Uterus (tissue), 2 donors: ENCODE results near the gene PTPRM.

Source experiments
- CTCF ChIP-seq, 4 experiments: fragments of 200-600 bp in 2 of 4; fragments of 450-650 bp in 2 of 4; sonication (generic) in 2 of 4; IDR thresholded peaks; one replicate each; pipeline ENCODE4 v1.5.1; 2016 to 2019; ENCODE audit warnings: antibody characterized with exemption in 4 of 4, mild to moderate bottlenecking in 2 of 4, moderate library complexity in 1 of 4
- POLR2A ChIP-seq, 2 donors: fragments of 450-650 bp; IDR thresholded peaks; one replicate each; pipeline ENCODE4 v1.6.1; 2016; ENCODE audit warnings: antibody characterized with exemption in 2 of 2, mild to moderate bottlenecking in 1 of 2, moderate library complexity in 1 of 2

GRCh38 chr18:8426401-8426800 is 859.3 kb downstream of the PTPRM start:
- no peak for TF ChIP-seq CTCF (IDR thresholded peaks at IDR 0.05)
- TF ChIP-seq POLR2A (IDR thresholded peaks at IDR 0.05) = no peak
